Inflammatory macrophage treated with lipopolysaccharide for 1 hour (primary cell): Measurements from ENCODE around the gene NUDT17.
"Not testable (repeated sequence)": the region's sequence is repeated elsewhere in the genome, so short reads cannot be mapped to it uniquely, and the experiment has no call there.

Experiments
- DNase-seq, 2 donors: peaks; one replicate each; pipeline ENCODE4 v3.0.0-alpha.2; 2020 to 2022

The NUDT17 gene, protein sequence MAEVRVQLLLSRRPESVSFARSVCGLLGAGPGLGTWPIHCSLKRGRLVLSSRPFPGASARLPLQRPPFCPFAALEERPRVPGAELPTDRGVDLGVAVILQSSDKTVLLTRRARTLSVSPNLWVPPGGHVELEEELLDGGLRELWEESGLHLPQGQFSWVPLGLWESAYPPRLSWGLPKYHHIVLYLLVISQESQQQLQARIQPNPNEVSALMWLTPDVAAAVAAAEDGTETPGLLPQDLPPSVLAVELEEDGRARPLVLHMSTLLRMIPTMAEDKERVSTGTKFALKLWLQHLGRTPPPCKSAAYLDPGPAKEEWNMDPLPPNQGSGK

DNA sequence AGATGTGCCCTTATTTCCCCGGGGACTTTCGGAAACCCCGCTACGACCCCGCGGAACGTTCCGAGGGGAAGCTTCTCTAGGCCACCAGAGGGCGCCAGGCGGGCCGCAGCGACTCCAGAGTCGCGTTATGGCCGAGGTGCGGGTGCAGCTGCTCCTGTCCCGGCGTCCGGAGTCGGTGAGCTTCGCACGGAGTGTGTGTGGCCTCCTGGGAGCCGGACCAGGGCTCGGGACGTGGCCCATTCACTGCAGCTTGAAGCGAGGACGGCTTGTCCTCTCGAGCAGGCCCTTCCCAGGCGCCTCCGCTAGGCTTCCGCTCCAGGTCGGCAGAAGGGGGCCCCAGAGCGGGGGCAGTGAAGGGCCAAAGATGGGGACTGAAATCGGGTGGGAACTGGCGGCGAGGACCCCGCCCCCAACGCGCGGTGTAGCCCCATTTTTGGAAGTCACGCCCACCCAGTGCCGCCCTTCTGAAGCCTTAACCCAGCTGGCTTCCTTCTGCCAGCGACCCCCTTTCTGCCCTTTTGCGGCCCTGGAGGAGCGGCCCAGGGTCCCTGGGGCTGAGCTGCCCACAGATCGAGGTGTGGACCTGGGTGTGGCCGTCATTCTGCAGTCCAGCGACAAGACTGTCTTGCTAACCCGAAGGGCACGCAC, at the start of gene NUDT17:
Gene NUDT17, plus strand, starts transcription at position 117 of the 648 bp plus-strand sequence. Its CDS starts 11 bp downstream, at position 128.
- peak; percentile 66 to 82 for DNase-seq

DNA sequence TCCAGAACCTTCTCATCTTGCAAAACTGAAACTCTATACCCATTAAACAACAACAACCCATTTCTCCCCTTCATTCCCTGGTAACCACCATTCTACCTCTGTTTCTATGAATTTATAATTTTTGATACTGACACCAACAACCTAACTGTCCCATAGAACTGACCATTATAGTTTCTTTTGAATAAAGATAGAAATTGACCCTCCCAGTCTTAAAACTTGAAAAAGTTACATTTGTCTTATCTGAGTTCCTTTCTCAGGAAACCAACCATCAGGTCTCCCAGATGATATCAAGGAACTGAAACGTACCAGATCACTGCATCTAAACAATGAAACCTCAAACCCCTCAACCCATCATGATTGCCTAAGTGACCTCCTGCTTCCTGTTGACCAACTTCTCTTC, 48.7 kb upstream of the NUDT17 start:
- DNase-seq, result no peak

DNA sequence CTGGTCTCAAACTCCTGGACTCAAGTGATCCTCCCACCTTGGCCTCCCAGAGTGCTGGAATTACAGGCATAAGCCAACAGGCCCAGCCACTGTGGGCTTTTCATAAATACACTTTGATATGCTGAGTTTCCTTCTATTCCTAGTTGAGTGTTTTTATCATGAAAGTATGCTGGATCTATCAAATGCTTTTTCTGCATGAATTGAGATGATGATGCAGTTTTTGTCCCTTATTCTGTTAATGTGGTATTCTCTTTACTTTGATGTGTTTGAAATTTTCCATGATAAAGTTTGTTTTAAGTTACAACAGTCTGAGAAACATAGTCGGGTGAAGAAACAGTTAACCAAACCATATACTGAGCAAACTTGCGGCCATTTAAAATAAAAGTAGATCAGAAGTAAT, 45.6 kb upstream of the NUDT17 start:
- no peak for DNase-seq

DNA sequence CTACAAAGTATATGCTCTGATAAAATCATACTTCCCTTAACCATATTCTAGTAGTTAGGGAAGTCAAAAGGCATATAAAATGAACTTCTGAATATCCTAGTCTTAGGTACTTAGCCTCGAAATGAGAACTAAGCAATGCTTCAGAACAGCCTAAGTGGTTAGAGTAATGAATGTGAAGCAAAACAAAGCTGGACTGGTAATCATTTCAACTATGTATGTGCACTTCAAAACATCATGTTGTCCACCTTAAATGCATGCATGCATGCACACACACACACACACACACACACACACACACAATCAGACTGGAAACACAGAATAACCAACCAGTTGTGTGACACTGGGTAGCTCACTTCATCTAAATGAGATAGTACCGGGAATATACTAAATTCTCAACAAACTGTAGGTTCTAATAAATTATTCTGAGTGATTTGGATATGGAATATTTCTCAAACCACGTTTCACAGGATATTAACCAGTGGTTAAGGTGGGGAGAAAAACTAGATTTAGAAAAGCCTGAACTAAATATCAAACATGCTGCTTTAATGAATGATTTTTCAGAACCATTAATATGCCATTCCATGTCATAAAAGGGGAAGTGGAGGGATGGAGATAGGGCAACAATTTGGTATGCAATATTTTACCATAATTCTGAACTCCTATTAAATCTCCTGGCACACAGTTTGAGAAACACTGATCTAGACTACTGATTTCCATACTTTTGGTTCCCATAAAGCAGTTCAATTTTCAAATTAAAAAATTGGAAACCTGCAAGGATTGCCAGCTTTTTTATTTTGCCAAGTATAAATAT, 41.0 kb upstream of the NUDT17 start:
- no peak for DNase-seq

DNA sequence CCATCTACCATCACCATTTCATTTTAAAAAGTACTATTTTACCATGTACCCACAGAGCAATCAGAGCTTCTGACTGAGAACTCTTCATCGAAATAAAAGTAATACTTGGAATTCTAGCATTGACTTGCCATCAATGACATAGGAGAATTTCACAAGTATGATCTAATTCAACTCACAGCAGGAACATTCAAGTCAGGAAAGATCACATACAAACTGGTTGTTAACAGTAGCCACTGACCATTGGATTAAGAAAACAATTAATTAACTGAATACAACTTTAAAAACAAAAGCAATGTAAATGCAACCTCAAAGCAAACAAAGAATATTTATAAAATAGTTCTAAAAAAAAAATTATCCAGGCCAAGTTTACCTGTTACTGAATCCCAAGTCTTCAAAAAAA, 40.4 kb upstream of the NUDT17 start:
- DNase-seq, result no peak

DNA sequence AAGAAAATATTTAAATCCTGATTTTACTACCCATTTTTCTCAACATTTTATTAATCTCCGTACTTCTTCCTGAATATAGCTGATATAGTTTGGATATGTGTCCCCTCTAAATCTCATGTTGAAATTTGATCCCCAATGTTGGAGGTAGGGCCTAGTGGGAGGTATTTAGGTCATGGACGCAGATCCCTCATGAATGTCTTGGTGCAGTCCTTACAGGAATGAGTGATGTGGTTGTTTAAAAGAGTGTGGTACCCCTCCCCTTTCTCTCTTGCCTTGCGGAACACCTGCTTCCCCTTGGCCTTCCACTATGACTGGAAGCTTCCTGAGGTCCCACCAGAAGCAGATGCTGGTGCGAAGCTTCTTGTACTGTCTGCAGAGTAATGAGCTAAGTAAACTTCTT, 39.0 kb upstream of the NUDT17 start:
- no peak for DNase-seq

DNA sequence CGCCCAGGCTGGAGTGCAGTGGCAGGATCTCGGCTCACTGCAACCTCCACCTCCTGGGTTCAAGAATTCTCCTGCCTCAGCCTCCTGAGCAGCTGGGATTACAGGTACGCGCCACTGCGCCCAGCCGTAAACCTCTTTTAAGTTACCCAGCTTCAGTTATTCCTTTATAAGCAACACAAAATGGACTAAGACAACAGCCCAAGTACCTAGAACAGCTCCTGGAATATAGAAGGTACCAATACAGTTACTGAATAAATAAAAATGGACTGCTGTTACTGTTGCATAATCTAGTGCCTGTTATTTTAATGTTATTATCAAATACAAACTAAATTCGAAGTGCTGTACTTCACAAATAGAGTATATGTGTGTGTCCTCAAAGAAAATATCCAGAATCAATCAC, 38.6 kb upstream of the NUDT17 start:
- DNase-seq, result no peak

DNA sequence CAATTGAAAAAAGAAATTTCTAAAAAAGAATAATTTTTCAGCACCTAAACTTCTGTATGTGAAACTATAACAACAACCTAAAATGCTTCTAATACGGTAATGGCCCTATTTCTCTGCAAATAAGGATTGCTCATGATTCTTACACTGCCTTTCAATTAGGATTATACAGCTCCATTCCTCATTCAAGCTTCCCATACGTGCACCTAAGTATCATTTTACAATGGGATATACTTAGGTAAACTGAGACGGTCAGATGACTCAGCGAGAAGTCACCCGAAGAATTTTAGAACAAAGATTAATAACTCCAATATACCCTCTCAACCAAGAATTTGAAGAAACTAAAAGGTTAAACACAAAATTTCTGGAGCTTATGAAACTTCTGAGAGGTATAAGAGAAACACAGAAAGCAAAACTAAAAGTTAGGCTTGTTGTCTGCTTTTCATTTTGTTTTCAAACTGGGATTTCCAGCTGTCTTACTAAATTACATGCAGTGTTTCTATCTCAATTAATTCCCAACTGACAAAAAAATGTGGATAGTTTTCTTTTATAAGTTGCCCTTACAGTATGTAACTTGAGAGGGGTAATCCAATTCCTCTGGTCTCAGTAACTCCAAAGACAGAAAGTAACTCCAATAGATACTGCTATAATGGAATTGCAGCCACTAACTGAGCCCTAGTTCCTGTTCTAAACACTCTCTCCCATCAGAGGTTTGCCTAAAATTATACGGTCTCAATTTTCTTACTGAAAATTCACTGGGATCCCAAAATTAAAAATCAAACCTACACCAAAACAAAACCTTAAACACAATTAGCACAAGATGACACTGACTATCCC, 32.2 kb upstream of the NUDT17 start:
- DNase-seq, result not testable (repeated sequence)

DNA sequence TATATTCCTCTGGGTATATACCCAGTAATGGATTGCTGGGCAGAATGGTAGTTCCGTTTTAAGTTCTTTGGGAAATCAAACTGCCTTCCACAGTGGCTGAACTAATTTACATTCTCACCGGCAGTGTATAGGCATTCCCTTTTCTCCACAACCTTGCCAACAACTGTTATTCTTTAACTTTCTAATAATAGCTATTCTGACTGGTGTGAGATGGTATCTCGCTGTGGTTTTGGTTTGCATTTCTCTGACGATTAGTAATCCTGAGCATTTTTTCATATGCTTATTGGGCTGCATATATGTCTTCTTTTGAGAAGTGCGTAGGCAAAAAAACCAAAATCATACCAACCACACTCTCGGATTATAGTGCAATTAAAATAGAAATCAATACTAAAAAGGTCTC, 27.3 kb upstream of the NUDT17 start:
- DNase-seq, result not testable (repeated sequence)

DNA sequence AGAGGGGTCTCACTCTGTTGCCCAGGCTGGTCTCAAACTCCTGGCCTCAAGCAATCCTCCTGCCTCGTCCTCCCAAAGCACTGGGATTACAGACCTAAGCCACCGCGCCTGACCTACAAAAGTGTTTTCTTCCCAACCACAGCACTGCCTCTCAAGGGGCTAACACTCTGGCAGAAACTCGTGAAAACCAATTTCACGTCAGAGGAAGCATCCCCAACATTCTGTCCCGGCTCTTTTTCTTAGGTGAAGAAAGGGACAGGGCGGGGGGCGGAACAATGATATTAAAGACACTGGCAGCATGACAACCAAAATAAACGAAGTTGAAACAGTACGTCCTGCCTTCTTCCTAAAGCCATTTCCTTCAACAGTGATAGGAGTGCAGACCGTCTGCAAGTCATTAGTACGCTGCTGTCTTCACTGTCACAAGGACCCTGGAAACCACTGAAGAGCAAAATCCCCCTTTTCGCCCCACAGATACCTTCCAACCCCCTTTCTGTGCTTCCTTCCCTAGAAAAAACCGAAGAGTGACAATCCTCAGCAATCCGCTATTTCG, 22.6 kb upstream of the NUDT17 start:
- not testable (repeated sequence) for DNase-seq

DNA sequence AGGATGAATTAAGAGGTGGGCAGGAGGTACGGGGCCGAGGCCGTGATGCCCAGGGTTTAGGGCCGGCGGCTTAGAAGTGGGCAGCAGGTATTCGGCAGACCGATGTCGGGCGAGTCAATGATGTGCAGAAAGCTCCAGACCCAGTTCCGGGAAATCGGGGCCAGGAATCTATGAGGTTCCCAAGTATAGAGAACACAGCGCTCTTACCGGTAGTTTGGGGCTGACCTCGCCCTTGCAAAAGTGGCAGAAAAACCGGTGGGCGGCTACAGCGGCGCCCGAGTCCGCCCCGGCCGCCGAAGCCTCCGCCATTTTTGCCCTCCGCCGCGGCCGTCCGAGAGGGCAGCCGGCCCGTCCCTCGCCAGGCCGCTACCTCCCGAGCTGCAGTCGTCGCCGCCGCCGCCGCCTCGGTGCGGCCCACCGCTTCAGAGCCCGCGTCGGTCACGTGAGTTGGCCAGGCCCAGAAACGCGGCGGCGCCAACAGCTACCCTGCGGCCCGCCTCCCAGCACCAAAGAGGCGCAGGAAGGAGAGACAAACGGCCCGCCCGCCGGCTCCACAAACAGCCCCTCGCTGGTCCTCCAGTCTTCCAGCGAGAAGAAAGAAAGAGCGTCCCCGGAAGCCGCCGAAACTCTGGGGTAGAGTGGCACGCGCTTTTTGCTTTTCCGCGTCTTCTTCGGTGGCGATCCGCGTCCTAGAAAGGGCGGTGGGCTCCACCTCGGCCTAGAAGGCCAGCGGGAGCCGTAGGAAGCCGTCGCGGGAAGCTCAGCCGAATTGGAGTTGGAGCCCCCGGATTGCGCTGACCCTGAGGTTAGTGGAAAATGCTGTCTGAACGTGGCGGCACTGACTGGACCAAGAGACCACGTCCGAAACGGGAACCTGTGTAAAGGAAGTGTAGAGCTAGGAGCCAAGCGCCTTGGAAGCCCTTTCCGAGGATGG, 21.6 kb upstream of the NUDT17 start, which contains the start of the genes POLR3C and RNF115:
Gene POLR3C, plus strand, starts transcription at position 636 of the 934 bp plus-strand sequence. CDS start 1,577 bp downstream, outside the sequence.
Gene RNF115, minus strand, starts transcription at position 531 of the 934 bp plus-strand sequence. Its CDS starts 222 bp downstream, at position 309.
- DNase-seq, result peak; percentile 72 to 79

DNA sequence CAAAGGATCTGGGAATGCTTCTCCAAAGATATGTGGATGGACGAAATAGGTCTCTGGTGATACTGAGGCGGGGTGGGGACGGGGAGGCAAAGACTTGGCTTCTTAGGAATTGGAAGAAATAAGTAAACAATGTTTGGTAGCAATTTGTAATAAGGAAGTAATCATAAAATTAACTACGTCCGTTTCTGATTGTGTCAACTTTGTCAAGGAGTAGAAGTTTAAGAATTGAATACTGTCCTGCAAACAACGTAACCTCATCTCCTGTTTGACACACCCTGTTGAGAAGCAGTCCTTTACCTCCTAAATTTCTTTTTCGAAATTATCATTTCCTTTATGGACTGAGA, 21.0 kb upstream of the NUDT17 start:
- no peak for DNase-seq

DNA sequence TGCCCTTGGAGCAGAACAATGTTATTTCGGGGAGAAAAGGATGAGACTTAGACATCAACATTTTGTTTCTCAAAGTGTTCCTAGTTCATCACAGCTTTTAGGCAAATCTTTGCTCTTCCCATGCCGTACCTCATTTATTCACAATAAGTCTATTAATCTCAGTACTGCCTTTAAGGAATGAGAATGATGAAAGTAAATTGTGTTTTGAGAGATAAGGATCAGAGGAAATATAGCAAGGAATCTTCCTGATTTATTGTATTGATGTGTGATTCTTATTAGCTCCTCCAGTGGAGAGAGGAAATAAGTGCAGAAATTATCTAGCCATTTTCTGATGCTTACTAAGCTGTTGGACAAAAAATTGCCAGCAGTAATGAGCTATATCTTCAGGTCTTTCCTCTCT, 19.4 kb upstream of the NUDT17 start:
- DNase-seq, result no peak

DNA sequence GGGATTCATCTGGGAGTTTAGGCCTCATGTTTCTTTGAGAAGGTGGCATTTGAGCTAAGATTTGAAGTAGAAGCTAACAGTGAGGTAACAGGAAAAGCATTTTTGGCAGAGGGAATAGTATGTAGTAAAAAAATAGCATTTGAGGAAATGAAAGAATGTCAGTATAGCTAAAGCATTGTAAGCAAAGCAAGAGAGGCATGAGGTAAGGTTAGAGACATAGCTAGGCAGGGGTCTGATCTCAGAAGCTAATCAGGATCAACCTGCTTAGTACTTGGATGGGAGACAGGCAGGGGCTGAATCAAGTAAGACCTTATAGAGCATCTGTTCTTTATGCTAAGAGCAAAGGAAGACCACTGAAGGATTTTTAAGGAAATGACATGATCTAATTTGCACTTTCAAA, 17.5 kb upstream of the NUDT17 start:
- DNase-seq, result no peak

DNA sequence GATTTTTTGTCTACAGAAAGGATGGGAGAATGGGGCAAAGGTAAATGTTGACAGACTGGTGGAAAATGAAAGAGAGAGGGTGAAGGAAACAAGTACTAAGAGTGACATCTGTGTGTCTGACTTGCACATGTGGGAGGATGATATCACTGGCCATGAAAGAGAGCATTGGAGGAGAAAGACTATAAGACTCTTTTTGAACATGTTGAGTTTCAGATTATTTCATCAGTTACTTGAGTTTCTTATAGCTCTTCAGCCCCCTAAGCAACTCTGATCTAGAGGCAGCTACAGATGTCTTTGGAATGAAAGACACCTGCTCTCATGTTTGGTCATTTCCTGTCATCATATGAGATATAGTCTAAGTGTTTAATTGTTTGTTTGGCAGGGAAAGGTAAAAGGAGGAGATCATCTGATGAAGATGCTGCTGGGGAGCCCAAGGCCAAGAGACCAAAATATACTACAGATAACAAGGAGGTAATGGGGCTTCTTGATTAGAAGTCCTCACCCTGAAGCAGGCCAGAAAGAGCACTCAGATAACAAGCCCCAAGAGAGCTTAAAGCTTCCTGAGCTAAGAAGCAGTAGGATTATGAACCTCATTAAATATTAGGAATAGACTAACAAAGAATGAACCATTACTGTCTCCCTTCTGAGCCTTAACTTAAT, 16.9 kb upstream of the NUDT17 start:
- peak in 1 of 2 donors; percentile 28 for DNase-seq

DNA sequence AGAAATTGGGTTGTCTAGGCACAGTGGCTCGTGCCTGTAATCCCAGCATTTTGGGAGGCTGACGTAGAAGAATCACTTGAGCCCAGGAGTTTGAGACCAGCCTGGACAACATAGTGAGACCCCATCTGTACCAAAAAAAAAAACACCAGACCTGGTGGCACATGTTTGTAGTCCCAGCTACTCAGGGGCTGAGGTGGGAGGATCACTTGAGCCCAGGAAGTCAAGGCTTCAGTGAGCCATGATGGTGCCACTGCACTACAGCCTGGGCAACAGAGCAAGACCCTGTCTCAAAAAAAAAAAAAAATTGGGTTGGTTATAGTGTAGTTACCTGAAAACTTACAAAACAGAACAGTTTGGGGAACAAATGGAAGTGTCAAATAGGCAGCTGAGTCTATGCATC, 14.6 kb upstream of the NUDT17 start:
- DNase-seq, result not testable (repeated sequence)

DNA sequence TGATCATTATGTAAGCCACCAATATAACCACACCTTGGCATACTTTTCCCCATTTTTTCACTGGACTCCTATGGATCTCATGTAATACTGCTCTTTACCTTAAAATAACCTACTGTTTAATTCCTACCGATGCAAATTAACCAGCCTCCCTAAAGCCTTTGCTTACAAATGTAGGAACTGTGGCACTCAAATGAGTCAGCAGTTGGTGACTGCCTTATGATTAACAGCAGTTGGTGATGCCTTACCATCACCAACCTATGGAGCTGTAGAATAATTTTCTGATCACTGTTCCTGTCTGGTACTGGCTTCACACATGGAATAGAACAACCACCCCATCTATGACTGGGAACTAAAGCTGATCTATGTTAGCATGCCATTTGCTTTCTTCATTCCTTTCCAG, 7.8 kb upstream of the NUDT17 start:
- DNase-seq, result peak in 1 of 2 donors; percentile 55

DNA sequence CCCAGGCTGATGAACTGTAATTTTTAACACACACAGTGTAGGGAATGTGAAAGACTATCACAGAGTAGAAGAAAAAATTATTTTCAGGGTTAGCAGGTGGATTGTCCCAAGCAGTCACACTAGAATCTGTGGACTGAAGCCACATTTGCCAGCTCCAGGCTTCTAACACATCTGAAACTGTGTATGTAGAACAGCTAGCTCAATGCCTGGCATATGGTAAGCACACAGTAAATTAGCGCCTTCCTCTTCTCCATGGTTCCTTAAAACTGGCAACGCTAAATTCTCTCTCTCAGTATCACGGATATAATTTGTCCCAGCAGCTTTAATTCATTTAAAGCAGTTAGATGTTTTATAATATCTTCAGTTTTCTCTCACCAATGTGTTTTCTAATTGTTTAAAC, 2.4 kb upstream of the NUDT17 start:
- no peak for DNase-seq

DNA sequence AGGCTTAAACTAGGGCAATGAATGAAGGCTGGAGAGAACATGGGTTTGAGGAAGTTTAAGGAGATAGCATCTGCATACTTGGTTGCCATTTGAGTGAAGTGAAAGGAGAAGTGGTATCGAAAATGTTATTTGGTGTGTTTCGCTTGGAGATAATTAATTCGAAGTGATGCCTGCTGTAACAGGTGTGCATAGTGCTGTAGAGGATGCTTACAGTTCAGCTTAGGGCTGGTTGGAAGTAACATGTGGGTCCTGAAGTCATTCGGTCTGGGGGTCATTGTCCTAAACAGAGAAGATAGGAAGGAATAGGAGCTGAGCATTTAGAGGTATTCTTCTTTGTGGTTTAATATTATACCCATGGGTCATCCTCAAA, 301 bp upstream of the NUDT17 start:
- DNase-seq, result peak; percentile 48 to 54

DNA sequence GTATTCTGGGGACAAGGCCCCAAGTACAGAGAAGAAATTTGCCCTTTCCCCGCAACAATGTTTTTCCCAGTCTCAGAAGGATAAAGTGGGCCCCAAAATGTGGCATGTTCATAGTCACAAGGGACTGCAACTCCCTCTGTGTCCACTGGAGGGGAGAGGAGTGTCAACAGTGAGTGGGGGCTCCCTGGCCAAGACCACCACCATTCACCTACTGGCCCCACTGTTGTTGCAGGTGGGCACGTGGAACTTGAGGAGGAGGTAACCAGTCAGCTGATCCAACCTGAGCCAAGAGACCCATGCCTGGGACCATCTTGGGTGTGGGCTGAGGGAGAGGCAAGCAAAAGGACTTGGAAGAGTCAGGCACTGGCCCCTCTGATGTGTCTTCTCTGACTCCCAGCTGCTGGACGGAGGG, 777 bp downstream of the NUDT17 start:
- peak; percentile 40 to 57 for DNase-seq

DNA sequence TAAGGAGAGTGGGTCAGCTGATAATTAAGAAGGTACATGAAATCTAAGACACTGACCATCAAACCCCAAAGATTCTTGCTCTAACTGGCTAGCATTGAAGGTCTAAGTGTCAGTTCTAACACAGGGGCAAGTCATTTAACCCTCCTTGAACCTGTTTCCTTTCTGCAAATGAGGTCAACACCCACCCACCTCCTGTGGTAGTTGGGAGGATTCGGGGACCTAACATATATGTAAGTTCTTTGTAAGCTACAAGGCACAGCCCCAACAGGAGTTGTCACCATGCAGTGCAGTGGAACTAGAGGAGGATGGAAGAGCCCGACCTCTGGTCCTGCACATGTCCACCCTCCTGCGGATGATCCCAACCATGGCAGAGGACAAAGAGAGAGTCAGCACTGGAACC, 2.4 kb downstream of the NUDT17 start:
- no peak for DNase-seq
